ENCODE results near the gene M1AP.
"Not testable (repeated sequence)": the region's sequence is repeated elsewhere in the genome, so short reads cannot be mapped to it uniquely, and the experiment has no call there.

The M1AP gene

DNA sequence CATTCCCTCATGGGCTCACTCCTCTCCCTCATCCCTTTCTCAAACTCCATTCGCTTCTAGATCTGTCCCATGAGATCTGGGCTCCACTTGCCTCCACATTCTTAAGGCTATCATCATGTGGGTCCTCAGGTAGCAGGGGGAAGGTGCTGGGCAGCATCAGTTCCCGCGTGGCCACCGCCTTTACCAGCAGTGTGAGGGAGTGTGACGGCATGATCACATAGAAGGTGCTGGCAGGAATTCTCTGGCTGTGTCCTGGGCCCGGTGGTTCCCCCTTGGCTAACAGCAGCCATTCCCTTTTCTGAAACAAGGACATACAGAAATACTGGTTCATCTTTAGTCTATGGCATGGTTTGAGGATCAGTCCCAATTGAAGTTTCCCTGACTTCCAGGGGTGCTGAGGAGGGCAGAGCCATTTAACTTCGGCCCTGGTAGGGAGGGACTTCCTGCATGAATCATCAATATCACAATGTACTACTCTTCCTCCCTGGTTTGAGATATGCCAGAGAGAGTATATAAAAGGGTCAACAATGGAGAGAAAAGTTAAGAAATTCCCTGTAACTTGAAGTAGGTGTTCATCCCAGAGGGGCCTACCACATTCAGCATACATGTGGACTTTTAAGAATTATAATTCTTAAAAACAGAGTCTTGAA is 85.9 kb downstream of the M1AP start:
- no peak for DNase-seq

- DNase-seq = not testable (repeated sequence)
Measured at GRCh38 chr2:74561022-74561421, 87.1 kb downstream of the M1AP start.

- no peak for DNase-seq
Measured at GRCh38 chr2:74560591-74560990, 87.5 kb downstream of the M1AP start.

- no peak for DNase-seq
Measured at GRCh38 chr2:74559912-74560311, 88.2 kb downstream of the M1AP start.

DNA sequence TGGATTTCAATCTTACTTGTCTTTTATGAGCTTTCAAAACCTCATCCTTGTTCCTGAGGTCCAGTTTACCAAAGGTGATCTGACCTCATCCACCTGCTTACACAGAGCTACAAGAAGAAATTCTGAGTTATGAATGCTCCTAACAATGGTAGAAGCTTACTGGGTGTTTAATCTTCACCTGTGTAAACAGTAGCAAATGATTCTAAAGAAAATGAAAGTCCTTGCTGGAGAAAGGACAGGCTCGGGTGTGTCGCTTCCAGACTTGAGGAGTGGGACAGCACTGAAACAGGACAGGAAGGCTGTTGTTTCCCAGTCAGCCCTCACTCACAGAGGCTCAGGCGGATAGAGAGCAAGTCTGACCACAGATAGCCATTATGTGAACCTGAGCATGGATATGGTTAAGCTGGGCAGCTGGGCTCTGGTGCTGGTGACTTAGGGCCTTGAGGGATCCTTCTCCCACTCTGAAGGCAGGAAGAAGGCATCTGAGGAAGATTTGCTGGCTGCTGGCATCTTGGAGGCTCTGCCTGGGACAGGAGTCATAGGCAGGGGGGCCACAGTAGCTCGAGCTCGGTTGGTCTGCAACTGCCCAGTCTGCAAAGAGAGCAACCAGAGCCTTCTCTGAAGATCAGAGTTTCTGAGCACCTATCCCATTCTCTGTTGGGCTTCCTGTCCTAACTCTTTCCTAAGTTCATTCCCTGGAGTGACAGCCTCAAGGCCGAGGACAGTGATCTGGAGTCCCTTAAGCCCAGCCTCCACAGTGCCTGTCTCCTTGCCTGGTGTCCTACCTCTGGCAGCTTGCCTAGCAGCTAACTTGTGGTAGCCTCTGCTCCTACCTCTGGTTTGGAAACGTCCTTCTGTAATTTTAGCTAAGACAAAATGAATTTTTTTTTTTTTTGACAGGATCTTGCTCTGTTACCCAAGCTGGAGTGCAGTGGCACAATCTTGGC is 89.6 kb downstream of the M1AP start:
- DNase-seq = no peak

- no peak for DNase-seq
Measured at GRCh38 chr2:74556831-74557370, 91.2 kb downstream of the M1AP start.

GRCh38 chr2:74556159-74556558 is 92.0 kb downstream of the M1AP start:
- no peak for DNase-seq

DNA sequence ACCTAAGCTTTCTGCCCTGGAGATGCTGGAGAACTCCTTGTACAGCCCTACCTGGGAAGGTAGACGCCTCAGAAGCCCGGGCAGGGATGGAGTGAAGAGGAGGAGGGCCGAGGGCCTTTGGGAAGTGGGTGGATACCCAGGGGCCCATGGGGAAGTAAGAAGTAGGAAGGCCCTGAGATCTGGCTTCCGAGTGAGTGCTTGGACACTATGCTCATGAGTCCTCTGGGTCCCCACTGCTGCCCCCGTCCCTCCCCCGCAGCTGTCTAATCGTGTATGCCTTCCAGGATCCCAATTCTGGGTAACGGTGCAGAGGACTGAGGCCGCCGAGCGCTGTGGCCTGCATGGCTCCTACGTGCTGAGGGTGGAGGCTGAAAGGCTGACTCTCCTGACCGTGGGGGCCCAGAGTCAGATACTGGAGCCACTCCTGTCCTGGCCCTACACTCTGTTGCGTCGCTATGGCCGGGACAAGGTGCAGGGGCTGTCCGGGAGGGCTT is 92.5 kb downstream of the M1AP start:
- DNase-seq = no peak

GRCh38 chr2:74554820-74555531 is 93.2 kb downstream of the M1AP start:
- DNase-seq = no peak

DNA sequence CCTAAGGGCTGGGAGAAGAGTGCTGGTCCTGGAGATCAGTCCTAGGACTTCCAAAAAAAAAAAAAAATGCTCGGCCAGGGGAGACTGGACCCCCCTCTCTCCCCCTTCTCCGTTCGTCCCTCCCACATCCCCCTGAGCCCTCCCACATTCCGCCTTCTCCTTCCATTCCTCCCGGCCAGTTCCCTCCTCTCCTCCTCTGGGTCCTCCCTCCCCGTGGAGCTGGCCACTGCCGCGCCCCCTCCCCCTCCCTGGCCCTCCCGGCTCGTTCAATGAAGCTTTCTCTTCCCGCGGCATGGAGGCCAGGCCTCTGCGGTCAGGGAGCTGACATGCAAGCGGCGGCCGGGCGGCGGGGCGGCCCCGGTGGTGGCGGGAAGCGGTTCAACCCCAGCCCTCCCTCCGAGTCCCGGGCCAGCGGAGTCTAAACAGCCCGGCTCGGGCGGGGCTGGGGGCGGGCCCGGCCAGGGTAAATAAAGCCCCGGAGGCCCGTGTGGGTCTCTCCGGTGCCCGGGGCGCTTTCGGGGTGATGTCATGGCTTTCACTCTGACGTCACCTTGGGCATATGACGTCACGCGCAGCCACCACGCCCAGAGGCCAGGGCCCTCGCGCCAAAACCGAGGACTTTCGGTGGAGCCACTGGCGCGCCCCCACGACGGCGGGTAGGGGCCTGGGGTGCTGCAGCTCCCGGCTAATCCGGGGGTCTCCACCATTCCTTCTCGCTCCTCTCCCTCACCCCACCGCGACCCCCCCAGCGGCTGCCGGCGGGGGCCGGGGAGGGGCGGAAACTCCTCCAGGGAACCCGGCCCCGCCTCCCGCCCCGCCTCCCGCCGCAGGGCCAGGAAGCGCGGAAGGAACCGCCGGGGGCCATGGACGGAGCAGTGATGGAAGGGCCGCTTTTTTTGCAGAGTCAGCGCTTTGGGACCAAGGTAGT is 94.0 kb downstream of the M1AP start, which contains the start of the genes DOK1 and LOXL3:
TSS of gene DOK1 (plus strand) at position 829 of the 928 bp plus-strand sequence. CDS start at position 864, 35 bp downstream.
TSS of gene LOXL3 (minus strand) at position 51 of the 928 bp plus-strand sequence. CDS start 1,308 bp downstream, outside the sequence.
- peak; percentile 95 for DNase-seq

DNA sequence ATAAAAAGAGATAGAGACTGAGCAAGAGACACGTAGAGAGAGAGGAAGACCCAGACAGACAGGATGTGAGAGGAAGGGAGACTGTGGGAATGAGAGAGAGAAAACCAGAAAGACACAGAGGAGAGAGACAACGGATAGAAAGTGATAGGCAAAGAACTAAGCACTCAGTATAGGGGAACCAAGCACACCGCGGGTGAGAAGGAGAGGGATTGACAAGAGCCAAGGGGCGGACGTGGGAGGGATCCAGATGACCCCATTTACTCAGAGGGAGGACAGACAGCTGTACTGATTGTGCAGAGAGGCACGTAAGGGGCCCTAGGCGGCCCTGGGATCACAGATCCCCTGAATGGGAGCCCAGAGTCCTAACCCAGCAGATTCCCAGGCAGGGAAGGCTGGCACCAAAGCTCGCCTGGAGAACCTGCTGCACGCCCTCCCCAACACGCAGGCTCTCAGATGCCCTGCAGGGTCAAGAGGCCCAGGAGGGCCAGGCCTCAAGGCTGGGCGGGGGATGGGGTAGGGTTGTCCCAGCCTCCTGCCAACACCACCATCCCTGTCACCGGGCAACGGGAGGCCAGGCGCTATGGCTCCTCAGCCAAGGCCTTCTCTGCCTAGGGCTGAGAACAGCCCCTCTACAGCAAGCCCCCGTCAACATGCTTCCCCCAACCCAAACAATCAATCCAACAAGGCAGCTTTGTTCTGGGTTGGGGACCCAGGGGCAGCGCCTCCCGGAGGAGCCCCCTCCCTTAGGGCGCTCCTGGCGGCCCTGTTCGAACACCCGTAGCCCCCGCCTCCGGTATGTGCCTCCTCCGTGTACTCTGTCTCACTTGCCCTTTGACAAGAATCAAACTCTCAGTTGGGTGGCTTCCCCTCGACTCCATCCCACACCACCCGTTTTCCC is 95.0 kb downstream of the M1AP start:
- no peak for DNase-seq

DNA sequence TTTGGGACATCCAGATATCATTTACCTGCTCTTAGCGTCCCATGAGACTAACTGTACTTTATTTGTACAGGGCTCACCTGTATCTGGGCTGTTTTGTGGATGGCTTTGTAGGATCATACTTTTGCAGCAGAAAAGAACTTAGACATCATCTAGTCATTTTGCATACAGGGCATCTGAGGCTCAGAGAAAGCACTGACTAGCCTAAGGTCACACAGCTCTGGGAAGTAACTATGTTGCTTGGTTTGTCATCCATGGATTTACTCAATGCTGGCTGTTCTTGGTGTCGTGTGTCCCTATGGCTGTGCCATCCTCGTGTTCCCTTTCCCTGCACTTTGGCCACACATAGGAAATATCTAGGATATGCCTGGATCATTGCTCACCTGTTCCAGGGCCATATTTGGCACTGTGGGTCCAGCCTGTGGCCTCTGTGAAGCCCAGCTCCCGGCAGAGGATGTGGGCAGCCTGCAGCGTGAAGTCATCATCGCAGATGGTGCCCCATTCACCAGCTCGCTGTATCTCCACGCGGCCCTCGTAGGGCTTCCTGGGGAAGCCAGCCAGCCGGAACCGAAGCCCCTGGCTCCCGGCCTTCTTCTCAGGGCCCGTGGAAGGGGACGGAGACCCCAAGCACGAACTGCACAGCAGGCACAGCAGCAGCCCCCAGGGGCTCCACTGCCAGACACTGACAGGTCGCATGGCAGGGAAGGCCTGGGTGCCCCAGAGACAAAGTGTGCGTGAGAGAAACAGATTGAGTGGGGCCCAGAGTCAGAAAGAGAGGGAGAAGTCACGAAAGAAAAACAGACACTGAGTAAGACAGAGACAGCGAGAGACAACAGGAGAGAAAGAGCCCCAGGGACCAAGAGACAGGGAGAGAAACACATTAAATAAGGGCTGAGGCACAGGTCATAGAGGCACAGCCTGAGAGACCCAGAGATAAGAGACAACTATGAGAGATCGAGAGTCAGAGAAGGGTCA is 95.9 kb downstream of the M1AP start:
- no peak for DNase-seq

GRCh38 chr2:74551530-74551929 is 96.6 kb downstream of the M1AP start:
- DNase-seq = no peak

DNA sequence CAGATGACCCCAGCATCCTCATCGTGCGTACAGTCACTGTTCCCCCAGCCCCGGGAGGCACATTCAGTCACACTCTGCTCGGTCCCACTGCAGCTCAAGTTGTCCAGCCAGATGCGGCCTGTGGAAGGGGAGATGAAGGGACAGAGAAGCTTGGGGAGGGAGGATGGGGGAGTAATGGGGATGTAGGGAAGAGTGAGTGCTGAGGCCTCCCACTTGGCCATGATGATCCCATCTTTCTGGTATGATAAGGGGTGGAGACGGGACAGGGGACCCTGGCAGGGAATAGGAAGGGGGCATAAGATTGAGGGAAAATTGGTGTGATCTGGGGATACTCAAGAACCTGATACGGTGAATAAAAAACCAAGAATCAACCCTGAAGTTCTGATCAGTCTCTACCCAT is 97.9 kb downstream of the M1AP start:
- no peak for DNase-seq

DNA sequence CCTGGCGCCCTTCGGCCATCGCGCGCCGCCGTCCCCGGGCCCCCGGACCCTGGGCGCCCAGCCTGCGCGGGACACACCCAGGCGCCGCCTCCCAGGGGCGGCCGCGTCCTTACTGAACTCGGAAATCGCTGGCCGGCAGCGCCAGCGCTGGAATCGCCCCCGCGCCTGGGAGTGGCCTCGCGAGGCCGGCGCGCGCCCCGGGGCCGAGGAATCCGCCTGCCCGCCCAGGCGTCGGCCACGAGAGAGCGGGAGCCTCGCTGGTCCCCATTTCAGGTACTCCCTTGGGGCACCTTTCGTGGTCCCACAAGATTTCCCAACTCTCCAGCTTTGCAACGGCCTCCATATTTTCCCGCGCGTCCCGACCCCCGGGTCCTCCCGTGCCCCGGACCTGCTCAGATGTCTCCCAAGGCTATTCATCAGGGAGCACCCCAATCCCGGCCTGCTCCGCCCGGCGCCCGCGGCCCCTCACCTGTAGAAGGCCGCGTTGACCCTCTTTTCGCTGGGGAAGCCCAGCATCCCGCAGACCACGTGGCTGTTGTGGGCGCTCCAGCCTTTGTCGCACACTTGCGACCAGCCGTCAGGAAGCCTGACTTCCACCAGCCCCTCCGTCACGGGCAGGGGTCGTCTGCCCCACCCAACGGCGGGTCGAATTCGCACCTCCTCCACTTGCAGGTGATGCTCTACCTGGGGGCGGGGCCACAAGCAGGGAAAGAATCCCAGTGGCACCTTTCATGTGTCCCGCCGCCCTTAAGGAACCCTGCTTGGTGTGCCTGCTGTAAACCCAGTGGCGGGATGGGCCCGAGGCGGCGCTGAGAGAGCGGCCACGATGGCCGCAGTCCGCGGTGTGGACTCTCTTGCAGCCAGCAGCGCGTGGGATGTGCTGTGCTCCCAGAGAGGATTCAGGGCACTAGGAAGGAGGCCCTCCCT is 99.0 kb downstream of the M1AP start:
- DNase-seq = peak; percentile 41

GRCh38 chr2:74548285-74548899 is 99.7 kb downstream of the M1AP start:
- no peak for DNase-seq

GRCh38 chr2:74546004-74546403 is 102.1 kb downstream of the M1AP start:
- no peak for DNase-seq

- no peak for DNase-seq
Measured at GRCh38 chr2:74544634-74545033, 103.5 kb downstream of the M1AP start.

Measured in fibroblast of upper back skin (primary cell).